WTC11 (cell line): ENCODE measurements around the gene CTIF. TPM values are rescaled to one million over a fixed set of nuclear protein-coding genes. Genes with fewer than 3 reads are reported as not detected.

Experiments
- ATAC-seq: fragments of 200-7000 bp; cut with Tn5 transposase; 2 replicates; pipeline ENCODE4 v1.10.0; 2021; ENCODE audit warnings: mild to moderate bottlenecking, moderate library complexity
- CTCF ChIA-PET: fragments of 300-600 bp; sonication (Branson Sonifier 250); formaldehyde crosslinking; loops from one replicate; lab custom pipeline; 2021; ENCODE audit warnings: antibody characterized with exemption; lab: Charles Lee
- POLR2A ChIA-PET: fragments of 350-600 bp; sonication (Branson Sonifier 250); formaldehyde crosslinking; loops from one replicate; lab custom pipeline; 2021; ENCODE audit warnings: antibody characterized with exemption; lab: Charles Lee
- DNase-seq: peaks from one replicate; pipeline ENCODE4 v3.0.0; 2021; ENCODE audit warnings: low spot score
- H3K27ac Mint-ChIP-seq: 2 replicates; pipeline ENCODE4 v1.8.0; 2021; ENCODE audit warnings: mixed read lengths
- H3K27me3 Mint-ChIP-seq: 2 replicates; pipeline ENCODE4 v1.8.0; 2021; ENCODE audit warnings: low read depth, mild to moderate bottlenecking, moderate library complexity, mixed read lengths
- H3K36me3 Mint-ChIP-seq: 2 replicates; pipeline ENCODE4 v1.8.0; 2021; ENCODE audit warnings: mixed read lengths
- H3K4me1 Mint-ChIP-seq: 2 replicates; pipeline ENCODE4 v1.8.0; 2022; ENCODE audit warnings: mixed read lengths
- H3K4me3 Mint-ChIP-seq: 2 replicates; pipeline ENCODE4 v1.8.0; 2021; ENCODE audit warnings: mild to moderate bottlenecking, moderate library complexity, mixed read lengths
- H3K9me3 Mint-ChIP-seq: 2 replicates; pipeline ENCODE4 v1.8.0; 2021; ENCODE audit warnings: mixed read lengths
- ATF1 ChIP-seq: sonication (generic); formaldehyde crosslinking; IDR thresholded peaks from 2 replicates; pipeline ENCODE4 v1.8.1; 2023; ENCODE audit warnings: mild to moderate bottlenecking, moderate library complexity, missing genetic modification reagents
- CREB1 ChIP-seq: sonication (generic); formaldehyde crosslinking; IDR thresholded peaks from 2 replicates; pipeline ENCODE4 v1.8.0; 2023; ENCODE audit warnings: mild to moderate bottlenecking, missing genetic modification reagents
- CREM ChIP-seq: sonication (generic); formaldehyde crosslinking; IDR thresholded peaks from 2 replicates; pipeline ENCODE4 v1.8.1; 2022; ENCODE audit warnings: mild to moderate bottlenecking, missing genetic modification reagents, moderate library complexity
- ELF4 ChIP-seq: sonication (generic); formaldehyde crosslinking; IDR thresholded peaks from 2 replicates; pipeline ENCODE4 v1.8.1; 2022; ENCODE audit warnings: low read depth, mild to moderate bottlenecking, moderate library complexity, missing genetic modification reagents
- ESRRA ChIP-seq: sonication (generic); formaldehyde crosslinking; IDR thresholded peaks from 2 replicates; pipeline ENCODE4 v1.8.1; 2022; ENCODE audit warnings: mild to moderate bottlenecking, missing genetic modification reagents, borderline replicate concordance
- FOXK1 ChIP-seq: sonication (generic); formaldehyde crosslinking; IDR thresholded peaks from 2 replicates; pipeline ENCODE4 v1.8.0; 2022; ENCODE audit warnings: mild to moderate bottlenecking, moderate library complexity, missing genetic modification reagents
- HMGA2 ChIP-seq: fragments of 250-450 bp; sonication (Bioruptor Pico); IDR thresholded peaks from 2 replicates; pipeline ENCODE4 v1.4.0; 2021; ENCODE audit warnings: mild to moderate bottlenecking, moderate library complexity
- JUN ChIP-seq: sonication (generic); formaldehyde crosslinking; IDR thresholded peaks from 2 replicates; pipeline ENCODE4 v1.8.0; 2023; ENCODE audit warnings: mild to moderate bottlenecking, missing genetic modification reagents
- KAT7 ChIP-seq: sonication (generic); formaldehyde crosslinking; IDR thresholded peaks from 2 replicates; pipeline ENCODE4 v1.8.1; 2023; ENCODE audit warnings: missing genetic modification reagents, mild to moderate bottlenecking, borderline replicate concordance
- NFATC4 ChIP-seq: fragments of 250-450 bp; sonication (Bioruptor Pico); IDR thresholded peaks from 2 replicates; pipeline ENCODE4 v1.9.0; 2021; ENCODE audit warnings: mild to moderate bottlenecking
- PRRX2 ChIP-seq: fragments of 250-450 bp; sonication (Bioruptor Pico); IDR thresholded peaks from 2 replicates; pipeline ENCODE4 v1.8.0; 2021; ENCODE audit warnings: mild to moderate bottlenecking
- RORB ChIP-seq: fragments of 250-450 bp; sonication (Bioruptor Pico); IDR thresholded peaks from 2 replicates; pipeline ENCODE4 v1.9.0; 2021; ENCODE audit warnings: mild to moderate bottlenecking
- SOX15 ChIP-seq: fragments of 250-450 bp; sonication (Bioruptor Pico); IDR thresholded peaks from 2 replicates; pipeline ENCODE4 v1.9.0; 2021; ENCODE audit warnings: mild to moderate bottlenecking
- TEAD1 ChIP-seq: sonication (generic); formaldehyde crosslinking; IDR thresholded peaks from 2 replicates; pipeline ENCODE4 v1.8.0; 2022; ENCODE audit warnings: mild to moderate bottlenecking, missing genetic modification reagents
- TEAD4 ChIP-seq: sonication (generic); formaldehyde crosslinking; IDR thresholded peaks from 2 replicates; pipeline ENCODE4 v1.8.0; 2022; ENCODE audit warnings: mild to moderate bottlenecking, missing genetic modification reagents
- ZBTB21 ChIP-seq: sonication (generic); formaldehyde crosslinking; IDR thresholded peaks from 2 replicates; pipeline ENCODE4 v1.8.1; 2023; ENCODE audit warnings: mild to moderate bottlenecking, missing genetic modification reagents, borderline replicate concordance
- total RNA-seq: library from RNA; stranded (reverse); gene quantifications from 3 replicates; pipeline ENCODE4 v1.2.3, GENCODE V29; 2021
- TF ChIP-seq, protein P1 (sequence below): fragments of 250-450 bp; sonication (Bioruptor Pico); IDR thresholded peaks from 2 replicates; pipeline ENCODE4 v1.9.0; 2021; ENCODE audit warnings: mild to moderate bottlenecking
- TF ChIP-seq, protein P2 (sequence below): sonication (generic); formaldehyde crosslinking; conservative IDR thresholded peaks from 2 replicates; pipeline ENCODE4 v1.8.1; 2022; ENCODE audit warnings: mild to moderate bottlenecking, missing genetic modification reagents
- TF ChIP-seq, protein P3 (sequence below): fragments of 200-600 bp; IDR thresholded peaks from 2 replicates; pipeline ENCODE4 v1.8.0; 2022; ENCODE audit warnings: antibody characterized with exemption
- TF ChIP-seq, protein P4 (sequence below): sonication (generic); formaldehyde crosslinking; conservative IDR thresholded peaks from 2 replicates; pipeline ENCODE4 v1.8.1; 2023; ENCODE audit warnings: mild to moderate bottlenecking, low read depth, missing genetic modification reagents, moderate library complexity
- TF ChIP-seq, protein P5 (sequence below): sonication (generic); formaldehyde crosslinking; IDR thresholded peaks from 2 replicates; pipeline ENCODE4 v1.8.1; 2023; ENCODE audit warnings: mild to moderate bottlenecking, missing genetic modification reagents, borderline replicate concordance
- TF ChIP-seq, protein P6 (sequence below): sonication (generic); formaldehyde crosslinking; IDR thresholded peaks from 2 replicates; pipeline ENCODE4 v1.8.0; 2023; ENCODE audit warnings: mild to moderate bottlenecking, missing genetic modification reagents

CTIF gene
- total RNA-seq, 1 experiment from 2014 or later = 28.5 TPM

DNA sequence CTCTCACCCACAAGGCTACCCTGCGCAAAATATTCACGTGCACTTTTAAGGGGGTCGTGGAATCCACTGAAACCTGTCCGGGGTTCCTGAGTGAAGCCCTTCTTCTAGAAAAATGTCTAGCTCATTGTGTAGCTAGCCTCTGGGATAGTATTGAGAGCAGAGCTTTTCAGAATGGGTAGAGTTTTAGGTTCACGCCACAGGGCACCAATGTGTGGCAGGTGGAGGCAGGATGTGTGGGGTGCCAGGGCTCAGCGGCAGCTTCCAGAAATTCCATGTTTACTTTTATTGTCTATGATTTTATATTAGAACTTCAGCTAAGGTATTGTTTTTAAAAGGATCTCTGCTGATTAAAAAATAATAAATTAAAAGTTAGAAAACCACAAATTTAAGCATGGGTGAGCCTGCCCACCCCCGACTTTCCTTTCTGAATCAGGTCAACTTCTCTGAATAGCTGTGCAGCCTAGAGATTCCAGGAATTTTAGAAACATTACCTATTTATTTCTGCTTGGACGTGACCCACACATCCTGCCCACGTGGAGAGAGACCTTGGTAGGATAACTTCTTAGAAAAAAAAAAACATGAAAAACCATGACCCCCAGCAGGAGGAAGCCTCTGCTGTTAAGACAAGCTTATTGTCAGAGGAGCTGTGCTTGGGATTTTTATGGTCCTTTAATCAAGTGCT is 163.7 kb downstream of the CTIF start:
- ChIA-PET CTCF (no interaction called here), POLR2A (no interaction called here)

DNA sequence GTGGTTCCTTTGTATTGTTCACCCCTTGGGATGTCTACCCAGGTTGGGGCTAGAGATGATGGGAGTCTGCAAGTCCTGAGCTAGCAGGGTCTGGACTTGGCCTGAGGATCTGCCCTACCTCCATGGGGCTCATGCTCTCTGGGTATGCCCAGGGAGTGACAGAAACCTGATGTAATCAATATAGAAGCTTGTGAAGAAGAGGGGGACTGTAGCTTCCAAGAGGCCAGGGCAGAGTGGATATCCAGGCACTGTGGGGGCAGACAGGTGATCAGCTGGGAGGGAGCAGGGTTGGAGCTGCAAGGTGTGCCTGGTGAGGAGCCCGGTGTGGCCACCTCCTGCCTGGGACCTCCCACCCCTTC is 164.2 kb downstream of the CTIF start:
- CTCF ChIA-PET = interaction anchor here (0.5 to 0.7 kb wide), 2 partner anchors 39 to 419 kb away, joined by 3 read pairs; no protein-coding TSS in a partner anchor
- no peak for DNase-seq
- H3K27me3 Mint-ChIP-seq = no peaks in the 10 kb centered on the region
- H3K36me3 Mint-ChIP-seq = no peaks in the 10 kb centered on the region
- TF ChIP-seq, protein P1, sequence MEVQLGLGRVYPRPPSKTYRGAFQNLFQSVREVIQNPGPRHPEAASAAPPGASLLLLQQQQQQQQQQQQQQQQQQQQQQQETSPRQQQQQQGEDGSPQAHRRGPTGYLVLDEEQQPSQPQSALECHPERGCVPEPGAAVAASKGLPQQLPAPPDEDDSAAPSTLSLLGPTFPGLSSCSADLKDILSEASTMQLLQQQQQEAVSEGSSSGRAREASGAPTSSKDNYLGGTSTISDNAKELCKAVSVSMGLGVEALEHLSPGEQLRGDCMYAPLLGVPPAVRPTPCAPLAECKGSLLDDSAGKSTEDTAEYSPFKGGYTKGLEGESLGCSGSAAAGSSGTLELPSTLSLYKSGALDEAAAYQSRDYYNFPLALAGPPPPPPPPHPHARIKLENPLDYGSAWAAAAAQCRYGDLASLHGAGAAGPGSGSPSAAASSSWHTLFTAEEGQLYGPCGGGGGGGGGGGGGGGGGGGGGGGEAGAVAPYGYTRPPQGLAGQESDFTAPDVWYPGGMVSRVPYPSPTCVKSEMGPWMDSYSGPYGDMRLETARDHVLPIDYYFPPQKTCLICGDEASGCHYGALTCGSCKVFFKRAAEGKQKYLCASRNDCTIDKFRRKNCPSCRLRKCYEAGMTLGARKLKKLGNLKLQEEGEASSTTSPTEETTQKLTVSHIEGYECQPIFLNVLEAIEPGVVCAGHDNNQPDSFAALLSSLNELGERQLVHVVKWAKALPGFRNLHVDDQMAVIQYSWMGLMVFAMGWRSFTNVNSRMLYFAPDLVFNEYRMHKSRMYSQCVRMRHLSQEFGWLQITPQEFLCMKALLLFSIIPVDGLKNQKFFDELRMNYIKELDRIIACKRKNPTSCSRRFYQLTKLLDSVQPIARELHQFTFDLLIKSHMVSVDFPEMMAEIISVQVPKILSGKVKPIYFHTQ (CRISPR knock-in tag) = no peak
- TF ChIP-seq ATF1 (CRISPR knock-in tag) = no peak
- no peak for TF ChIP-seq JUN (CRISPR knock-in tag)
- TF ChIP-seq, protein P2, sequence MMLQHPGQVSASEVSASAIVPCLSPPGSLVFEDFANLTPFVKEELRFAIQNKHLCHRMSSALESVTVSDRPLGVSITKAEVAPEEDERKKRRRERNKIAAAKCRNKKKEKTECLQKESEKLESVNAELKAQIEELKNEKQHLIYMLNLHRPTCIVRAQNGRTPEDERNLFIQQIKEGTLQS (CRISPR knock-in tag) = no peak
- TF ChIP-seq ELF4 = no peak
- no peak for TF ChIP-seq HMGA2 (CRISPR knock-in tag)
- TF ChIP-seq KAT7 (CRISPR knock-in tag) = no peak
- TF ChIP-seq, protein P3, sequence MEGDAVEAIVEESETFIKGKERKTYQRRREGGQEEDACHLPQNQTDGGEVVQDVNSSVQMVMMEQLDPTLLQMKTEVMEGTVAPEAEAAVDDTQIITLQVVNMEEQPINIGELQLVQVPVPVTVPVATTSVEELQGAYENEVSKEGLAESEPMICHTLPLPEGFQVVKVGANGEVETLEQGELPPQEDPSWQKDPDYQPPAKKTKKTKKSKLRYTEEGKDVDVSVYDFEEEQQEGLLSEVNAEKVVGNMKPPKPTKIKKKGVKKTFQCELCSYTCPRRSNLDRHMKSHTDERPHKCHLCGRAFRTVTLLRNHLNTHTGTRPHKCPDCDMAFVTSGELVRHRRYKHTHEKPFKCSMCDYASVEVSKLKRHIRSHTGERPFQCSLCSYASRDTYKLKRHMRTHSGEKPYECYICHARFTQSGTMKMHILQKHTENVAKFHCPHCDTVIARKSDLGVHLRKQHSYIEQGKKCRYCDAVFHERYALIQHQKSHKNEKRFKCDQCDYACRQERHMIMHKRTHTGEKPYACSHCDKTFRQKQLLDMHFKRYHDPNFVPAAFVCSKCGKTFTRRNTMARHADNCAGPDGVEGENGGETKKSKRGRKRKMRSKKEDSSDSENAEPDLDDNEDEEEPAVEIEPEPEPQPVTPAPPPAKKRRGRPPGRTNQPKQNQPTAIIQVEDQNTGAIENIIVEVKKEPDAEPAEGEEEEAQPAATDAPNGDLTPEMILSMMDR = no peak
- no peak for TF ChIP-seq ZBTB21 (CRISPR knock-in tag)
- TF ChIP-seq PRRX2 = no peak
- TF ChIP-seq, protein P4, sequence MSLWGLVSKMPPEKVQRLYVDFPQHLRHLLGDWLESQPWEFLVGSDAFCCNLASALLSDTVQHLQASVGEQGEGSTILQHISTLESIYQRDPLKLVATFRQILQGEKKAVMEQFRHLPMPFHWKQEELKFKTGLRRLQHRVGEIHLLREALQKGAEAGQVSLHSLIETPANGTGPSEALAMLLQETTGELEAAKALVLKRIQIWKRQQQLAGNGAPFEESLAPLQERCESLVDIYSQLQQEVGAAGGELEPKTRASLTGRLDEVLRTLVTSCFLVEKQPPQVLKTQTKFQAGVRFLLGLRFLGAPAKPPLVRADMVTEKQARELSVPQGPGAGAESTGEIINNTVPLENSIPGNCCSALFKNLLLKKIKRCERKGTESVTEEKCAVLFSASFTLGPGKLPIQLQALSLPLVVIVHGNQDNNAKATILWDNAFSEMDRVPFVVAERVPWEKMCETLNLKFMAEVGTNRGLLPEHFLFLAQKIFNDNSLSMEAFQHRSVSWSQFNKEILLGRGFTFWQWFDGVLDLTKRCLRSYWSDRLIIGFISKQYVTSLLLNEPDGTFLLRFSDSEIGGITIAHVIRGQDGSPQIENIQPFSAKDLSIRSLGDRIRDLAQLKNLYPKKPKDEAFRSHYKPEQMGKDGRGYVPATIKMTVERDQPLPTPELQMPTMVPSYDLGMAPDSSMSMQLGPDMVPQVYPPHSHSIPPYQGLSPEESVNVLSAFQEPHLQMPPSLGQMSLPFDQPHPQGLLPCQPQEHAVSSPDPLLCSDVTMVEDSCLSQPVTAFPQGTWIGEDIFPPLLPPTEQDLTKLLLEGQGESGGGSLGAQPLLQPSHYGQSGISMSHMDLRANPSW (CRISPR knock-in tag) = no peak
- TF ChIP-seq CREB1 (CRISPR knock-in tag) = no peak
- TF ChIP-seq, protein P5, sequence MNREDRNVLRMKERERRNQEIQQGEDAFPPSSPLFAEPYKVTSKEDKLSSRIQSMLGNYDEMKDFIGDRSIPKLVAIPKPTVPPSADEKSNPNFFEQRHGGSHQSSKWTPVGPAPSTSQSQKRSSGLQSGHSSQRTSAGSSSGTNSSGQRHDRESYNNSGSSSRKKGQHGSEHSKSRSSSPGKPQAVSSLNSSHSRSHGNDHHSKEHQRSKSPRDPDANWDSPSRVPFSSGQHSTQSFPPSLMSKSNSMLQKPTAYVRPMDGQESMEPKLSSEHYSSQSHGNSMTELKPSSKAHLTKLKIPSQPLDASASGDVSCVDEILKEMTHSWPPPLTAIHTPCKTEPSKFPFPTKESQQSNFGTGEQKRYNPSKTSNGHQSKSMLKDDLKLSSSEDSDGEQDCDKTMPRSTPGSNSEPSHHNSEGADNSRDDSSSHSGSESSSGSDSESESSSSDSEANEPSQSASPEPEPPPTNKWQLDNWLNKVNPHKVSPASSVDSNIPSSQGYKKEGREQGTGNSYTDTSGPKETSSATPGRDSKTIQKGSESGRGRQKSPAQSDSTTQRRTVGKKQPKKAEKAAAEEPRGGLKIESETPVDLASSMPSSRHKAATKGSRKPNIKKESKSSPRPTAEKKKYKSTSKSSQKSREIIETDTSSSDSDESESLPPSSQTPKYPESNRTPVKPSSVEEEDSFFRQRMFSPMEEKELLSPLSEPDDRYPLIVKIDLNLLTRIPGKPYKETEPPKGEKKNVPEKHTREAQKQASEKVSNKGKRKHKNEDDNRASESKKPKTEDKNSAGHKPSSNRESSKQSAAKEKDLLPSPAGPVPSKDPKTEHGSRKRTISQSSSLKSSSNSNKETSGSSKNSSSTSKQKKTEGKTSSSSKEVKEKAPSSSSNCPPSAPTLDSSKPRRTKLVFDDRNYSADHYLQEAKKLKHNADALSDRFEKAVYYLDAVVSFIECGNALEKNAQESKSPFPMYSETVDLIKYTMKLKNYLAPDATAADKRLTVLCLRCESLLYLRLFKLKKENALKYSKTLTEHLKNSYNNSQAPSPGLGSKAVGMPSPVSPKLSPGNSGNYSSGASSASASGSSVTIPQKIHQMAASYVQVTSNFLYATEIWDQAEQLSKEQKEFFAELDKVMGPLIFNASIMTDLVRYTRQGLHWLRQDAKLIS = no peak
- no peak for TF ChIP-seq ESRRA (CRISPR knock-in tag)
- TF ChIP-seq TEAD1 (CRISPR knock-in tag) = no peak
- TF ChIP-seq, protein P6, sequence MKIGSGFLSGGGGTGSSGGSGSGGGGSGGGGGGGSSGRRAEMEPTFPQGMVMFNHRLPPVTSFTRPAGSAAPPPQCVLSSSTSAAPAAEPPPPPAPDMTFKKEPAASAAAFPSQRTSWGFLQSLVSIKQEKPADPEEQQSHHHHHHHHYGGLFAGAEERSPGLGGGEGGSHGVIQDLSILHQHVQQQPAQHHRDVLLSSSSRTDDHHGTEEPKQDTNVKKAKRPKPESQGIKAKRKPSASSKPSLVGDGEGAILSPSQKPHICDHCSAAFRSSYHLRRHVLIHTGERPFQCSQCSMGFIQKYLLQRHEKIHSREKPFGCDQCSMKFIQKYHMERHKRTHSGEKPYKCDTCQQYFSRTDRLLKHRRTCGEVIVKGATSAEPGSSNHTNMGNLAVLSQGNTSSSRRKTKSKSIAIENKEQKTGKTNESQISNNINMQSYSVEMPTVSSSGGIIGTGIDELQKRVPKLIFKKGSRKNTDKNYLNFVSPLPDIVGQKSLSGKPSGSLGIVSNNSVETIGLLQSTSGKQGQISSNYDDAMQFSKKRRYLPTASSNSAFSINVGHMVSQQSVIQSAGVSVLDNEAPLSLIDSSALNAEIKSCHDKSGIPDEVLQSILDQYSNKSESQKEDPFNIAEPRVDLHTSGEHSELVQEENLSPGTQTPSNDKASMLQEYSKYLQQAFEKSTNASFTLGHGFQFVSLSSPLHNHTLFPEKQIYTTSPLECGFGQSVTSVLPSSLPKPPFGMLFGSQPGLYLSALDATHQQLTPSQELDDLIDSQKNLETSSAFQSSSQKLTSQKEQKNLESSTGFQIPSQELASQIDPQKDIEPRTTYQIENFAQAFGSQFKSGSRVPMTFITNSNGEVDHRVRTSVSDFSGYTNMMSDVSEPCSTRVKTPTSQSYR = no peak
- TF ChIP-seq TEAD4 (CRISPR knock-in tag) = no peak
- no peak for TF ChIP-seq RORB
- H3K4me3 Mint-ChIP-seq = no peak overlapping the region
- no peak overlapping the region for H3K27ac Mint-ChIP-seq
- no peaks in the 10 kb centered on the region for H3K4me1 Mint-ChIP-seq
- POLR2A ChIA-PET = no interaction called here
- H3K9me3 Mint-ChIP-seq = peaks cover 4% of the 10 kb centered on the region
- no peak for ATAC-seq

More for the DNA sequence above, 163.7 kb downstream of the CTIF start:
- no peak overlapping the region for H3K27ac Mint-ChIP-seq
- no peaks in the 10 kb centered on the region for H3K27me3 Mint-ChIP-seq
- ATAC-seq = no peak
- no peaks in the 10 kb centered on the region for H3K9me3 Mint-ChIP-seq
- no peak for DNase-seq
- no peaks in the 10 kb centered on the region for H3K4me1 Mint-ChIP-seq
- H3K4me3 Mint-ChIP-seq = no peak overlapping the region
- H3K36me3 Mint-ChIP-seq = no peaks in the 10 kb centered on the region
- TF ChIP-seq FOXK1 = no peak
- TF ChIP-seq NFATC4 (CRISPR knock-in tag) = no peak
- no peak for TF ChIP-seq SOX15 (CRISPR knock-in tag)
- no peak for TF ChIP-seq CREM (CRISPR knock-in tag)
